Pancreas (tissue), 10 donors: ENCODE measurements around the gene RNF181. TPM values are rescaled to one million over a fixed set of nuclear protein-coding genes. Genes with fewer than 3 reads are reported as not detected.

Source experiments
- ATAC-seq, 4 donors: fragments of 200-7000 bp; cut with Tn5 transposase; one replicate each; pipeline versions ENCODE4 v1.8.0 to v1.9.1; 2020; ENCODE audit warnings: mild to moderate bottlenecking in 4 of 4, moderate library complexity in 4 of 4
- DNase-seq, 6 donors: peaks; one replicate each; pipeline ENCODE4 v3.0.0-alpha.2; 2020
- FAIRE-seq: peaks from 2 replicates; lab custom pipeline; 2012; peaks lifted over from hg19 to GRCh38; lab: Jason Lieb, UNC
- H3K27ac ChIP-seq, 4 donors: fragments of 200-600 bp; sonication (generic); 1 replicate in 3 of 4; 2 replicates in 1 of 4; pipeline versions ENCODE4 v1.5.0 to v1.8.0; 2020
- H3K27me3 ChIP-seq, 4 donors: fragments of 200-600 bp; one replicate each; pipeline ENCODE4 v1.8.0; 2021
- H3K36me3 ChIP-seq, 3 donors: fragments of 200-600 bp; sonication (generic) in 1 of 3; one replicate each; pipeline versions ENCODE4 v1.5.0 to v1.8.0; 2020 to 2021
- H3K4me1 ChIP-seq, 3 donors: fragments of 200-600 bp; one replicate each; pipeline ENCODE4 v1.8.0; 2021
- H3K4me3 ChIP-seq, 4 donors: fragments of 200-600 bp; sonication (generic) in 2 of 4; one replicate each; pipeline versions ENCODE4 v1.5.0 to v1.8.0; 2020 to 2021
- H3K9me3 ChIP-seq, 4 donors: fragments of 200-600 bp; one replicate each; pipeline ENCODE4 v1.8.0; 2021
- WGBS, 2 donors: extraction: QIAGEN DNeasy Blood & Tissue Kit; methylation state at CpG; one replicate each; pipeline ENCODE4 v1.1.7; 2013; 5-methylcytosine and 5-hydroxymethylcytosine counted together
- intact Hi-C, 3 donors: fragments of 100-400 bp; cut with DNase I; formaldehyde crosslinking; loops; one replicate each; pipeline versions ENCODE4 v1.11.1 to v1.14.2; 2022
- polyA plus RNA-seq, 2 donors: library from polyadenylated mRNA; stranded (reverse); fragments of 200-250 nt; gene quantifications; one replicate each; pipeline ENCODE4 v1.2.3, GENCODE V29; 2013
- total RNA-seq, 6 donors: library from RNA; stranded (reverse); fragmentation: NEBNext Ultra II Directional in 4 of 6; extraction: Animal tissue kit (Norgen Biotek cat#: 25700) in 4 of 6; gene quantifications; one replicate each; pipeline versions ENCODE4 v1.2.1 to v1.2.4, GENCODE V29; 2021 to 2023
- TF ChIP-seq, protein P1 (sequence below), 4 donors: fragments of 200-600 bp; sonication (generic) in 3 of 4; IDR thresholded peaks; one replicate each; pipeline versions ENCODE4 v1.5.0 to v1.8.0; 2021; ENCODE audit warnings: antibody characterized with exemption in 4 of 4
- donor health status: healthy with polysubstance abuse.
- donor health status: DM: no; HTN: no; CAD: no; lungs with moderate emphysema.
- donor health status: DM: no; HTN: no; CAD: no.
- donor health status: control.
- donor health status: control.
- donor health status: Bipolar disorder and iron deficiency.
- donor health status: DM: yes; HTN: yes; CAD: no.
- donor health status: DM: no; HTN: no; CAD: no.
- donor health status: DM: no; HTN: no; CAD: no.
- donor health status: DM: yes; HTN: yes; CAD: no.

RNF181 gene
- total and polyA plus RNA-seq, 8 donors, result 53.5 to 104 (median 65.5) TPM

DNA sequence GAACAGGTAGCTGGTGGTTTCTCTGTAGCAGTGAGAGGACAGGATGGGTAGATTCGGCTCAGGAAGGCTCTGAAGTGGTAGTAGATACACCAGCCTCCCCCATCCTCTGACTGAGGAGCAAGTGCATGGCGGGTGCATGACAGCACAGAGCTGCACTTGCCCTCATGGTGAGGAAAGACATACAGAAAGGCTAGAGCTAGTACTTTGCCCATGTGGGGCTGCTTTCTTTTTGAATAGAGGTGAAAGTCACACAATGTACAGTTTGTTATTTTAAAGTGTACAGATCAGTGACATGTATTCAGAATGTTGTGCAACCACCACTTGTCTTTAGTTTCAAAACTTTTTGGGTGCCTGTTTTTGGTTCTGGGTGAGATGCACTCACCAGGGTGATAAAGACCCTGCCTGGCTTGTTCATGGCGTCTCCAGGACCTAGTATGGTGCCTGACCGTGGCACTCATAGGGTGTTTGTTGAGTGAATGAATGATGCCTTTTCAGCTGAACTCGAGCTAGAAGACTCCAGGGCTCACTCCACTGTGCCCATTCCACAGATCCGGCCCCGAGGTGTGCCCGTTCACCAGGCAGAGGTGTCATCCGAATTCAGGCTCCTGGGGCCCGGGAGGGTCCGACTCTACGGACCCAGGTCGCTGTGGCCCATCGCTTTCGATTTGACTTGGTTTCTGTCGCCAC is 11.7 kb upstream of the RNF181 start:
- H3K4me3 ChIP-seq, result peak overlapping the region; percentile 7 to 52 (median 24)
- H3K4me1 ChIP-seq, result peaks cover 19 to 39% (median 28%) of the 10 kb centered on the region in 3 donors
- DNase-seq, result no peak
- 56 to 69% methylated on average over 16 of the region's 16 CpGs for WGBS, 2 donors
- no peaks in the 10 kb centered on the region for H3K9me3 ChIP-seq
- H3K27ac ChIP-seq, result peak overlapping the region in 2 of 4 donors; percentile 84 to 86
- no peak for ATAC-seq
- intact Hi-C loops, result no loop called here
- H3K27me3 ChIP-seq, result no peaks in the 10 kb centered on the region
- FAIRE-seq, result no peak
- H3K36me3 ChIP-seq, result peaks cover 0 to 4% (median 0%) of the 10 kb centered on the region in 3 donors
- TF ChIP-seq, protein P1, sequence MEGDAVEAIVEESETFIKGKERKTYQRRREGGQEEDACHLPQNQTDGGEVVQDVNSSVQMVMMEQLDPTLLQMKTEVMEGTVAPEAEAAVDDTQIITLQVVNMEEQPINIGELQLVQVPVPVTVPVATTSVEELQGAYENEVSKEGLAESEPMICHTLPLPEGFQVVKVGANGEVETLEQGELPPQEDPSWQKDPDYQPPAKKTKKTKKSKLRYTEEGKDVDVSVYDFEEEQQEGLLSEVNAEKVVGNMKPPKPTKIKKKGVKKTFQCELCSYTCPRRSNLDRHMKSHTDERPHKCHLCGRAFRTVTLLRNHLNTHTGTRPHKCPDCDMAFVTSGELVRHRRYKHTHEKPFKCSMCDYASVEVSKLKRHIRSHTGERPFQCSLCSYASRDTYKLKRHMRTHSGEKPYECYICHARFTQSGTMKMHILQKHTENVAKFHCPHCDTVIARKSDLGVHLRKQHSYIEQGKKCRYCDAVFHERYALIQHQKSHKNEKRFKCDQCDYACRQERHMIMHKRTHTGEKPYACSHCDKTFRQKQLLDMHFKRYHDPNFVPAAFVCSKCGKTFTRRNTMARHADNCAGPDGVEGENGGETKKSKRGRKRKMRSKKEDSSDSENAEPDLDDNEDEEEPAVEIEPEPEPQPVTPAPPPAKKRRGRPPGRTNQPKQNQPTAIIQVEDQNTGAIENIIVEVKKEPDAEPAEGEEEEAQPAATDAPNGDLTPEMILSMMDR (IDR thresholded peaks at IDR 0.05), result no peak

DNA sequence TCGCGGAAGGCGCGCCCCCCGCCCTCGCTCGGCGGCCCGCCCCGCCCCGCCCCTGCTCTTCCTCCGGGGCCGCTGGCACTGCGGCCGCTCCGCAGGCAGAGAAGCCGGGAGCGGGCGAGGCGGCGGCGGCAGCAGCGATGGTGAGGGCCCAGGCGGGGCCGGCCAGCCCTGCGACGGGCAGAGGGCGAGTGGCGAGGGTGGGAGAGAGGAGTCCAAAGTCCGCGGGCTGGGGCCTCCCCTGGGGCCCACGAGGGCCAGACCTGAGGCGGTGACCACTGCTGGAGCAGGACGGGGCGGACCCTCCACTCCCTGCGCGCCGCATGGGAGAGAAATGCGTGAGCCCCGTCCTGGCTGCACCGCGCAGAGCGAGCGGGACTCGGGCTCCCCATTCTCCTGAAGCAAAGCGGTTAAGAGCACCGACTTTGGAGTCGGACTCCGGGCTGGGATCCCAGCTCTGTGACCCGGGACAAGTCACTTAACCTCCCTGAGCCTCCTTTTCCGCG is 11.1 kb upstream of the RNF181 start, which contains the start of gene VAMP5:
Gene VAMP5, plus strand, starts transcription at position 78 of the 503 bp plus-strand sequence. Its CDS starts 60 bp downstream, at position 138.
- DNase-seq (peak in 4 of 6 donors; percentile 42 to 80 (median 60)), ATAC-seq (peak; percentile 17 to 53 (median 47)), FAIRE-seq (no peak)
- H3K4me1 ChIP-seq, result peaks cover 13 to 37% (median 26%) of the 10 kb centered on the region in 3 donors
- H3K36me3 ChIP-seq, result peaks cover 0 to 4% (median 0%) of the 10 kb centered on the region in 3 donors
- no peaks in the 10 kb centered on the region for H3K27me3 ChIP-seq
- H3K9me3 ChIP-seq, result no peaks in the 10 kb centered on the region
- TF ChIP-seq, protein P1 (IDR thresholded peaks at IDR 0.05), result no peak
- 28 to 30% methylated on average over 47 to 52 of the region's 52 CpGs for WGBS, 2 donors
- peak within 1 kb of the TSS; percentile 7 to 52 (median 24) for H3K4me3 ChIP-seq
- intact Hi-C loops, result no loop called here
- H3K27ac ChIP-seq, result peak within 1 kb of the TSS; percentile 70 to 86 (median 80)

DNA sequence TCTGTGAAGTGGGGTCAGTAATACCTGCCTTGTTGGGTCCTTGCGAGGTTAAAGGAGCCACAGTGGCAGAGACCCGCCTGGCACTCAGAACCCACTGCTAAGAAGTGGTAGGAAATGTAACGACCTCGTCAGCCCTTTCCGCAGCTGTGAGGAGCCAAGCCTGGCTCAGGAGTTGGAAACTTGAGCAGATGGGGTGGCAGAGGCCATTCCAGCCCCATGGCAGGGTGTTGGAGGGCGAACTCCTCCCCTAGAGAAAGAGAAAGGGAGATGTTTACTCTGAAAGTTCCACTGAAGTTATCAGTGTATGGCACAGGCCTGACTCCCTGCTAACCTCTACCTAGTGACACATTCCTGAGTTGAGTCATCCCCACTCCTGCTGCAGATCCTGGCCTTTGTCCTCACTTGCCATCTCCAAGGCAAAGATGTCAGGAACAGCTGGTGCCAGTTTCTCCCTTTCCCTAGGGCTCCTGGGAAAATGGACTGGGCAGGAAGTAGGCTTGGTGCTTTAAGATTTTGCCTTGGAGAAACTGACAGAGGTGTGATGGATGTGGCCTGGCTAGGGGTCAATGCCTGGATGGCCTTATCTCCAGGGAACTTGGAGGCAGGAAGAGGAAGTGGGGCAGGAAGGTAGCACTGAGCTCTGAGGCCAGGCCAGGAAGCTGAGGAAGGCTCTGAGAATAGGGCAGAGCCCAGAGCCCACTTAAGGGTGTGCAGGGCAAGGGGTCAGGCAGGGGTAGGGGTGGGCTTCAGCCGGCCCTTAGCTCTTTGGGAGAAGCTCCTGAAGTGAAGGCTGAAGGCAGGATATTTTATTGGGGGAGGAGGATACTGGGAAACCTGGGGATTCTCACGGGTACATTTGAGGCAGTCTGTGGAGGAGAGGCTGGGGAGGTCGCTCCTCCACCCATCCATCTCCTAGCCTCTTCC is 10.4 kb upstream of the RNF181 start:
- Histone ChIP-seq H3K4me1 (peaks cover 14 to 36% (median 26%) of the 10 kb centered on the region in 3 donors), H3K4me3 (peak overlapping the region in 3 of 4 donors; percentile 7 to 52 (median 25)), H3K27ac (peak overlapping the region; percentile 70 to 86 (median 80)), H3K9me3 (no peaks in the 10 kb centered on the region), H3K27me3 (no peaks in the 10 kb centered on the region), H3K36me3 (peaks cover 0 to 4% (median 0%) of the 10 kb centered on the region in 3 donors)
- TF ChIP-seq, protein P1 (IDR thresholded peaks at IDR 0.05), result no peak
- 34 to 43% methylated on average over 9 of the region's 9 CpGs for WGBS, 2 donors
- ATAC-seq (peak; percentile 83 to 89 (median 86)), FAIRE-seq (no peak), DNase-seq (peak in 4 of 6 donors; percentile 69 to 87 (median 79))
- intact Hi-C loops, result no loop called here

DNA sequence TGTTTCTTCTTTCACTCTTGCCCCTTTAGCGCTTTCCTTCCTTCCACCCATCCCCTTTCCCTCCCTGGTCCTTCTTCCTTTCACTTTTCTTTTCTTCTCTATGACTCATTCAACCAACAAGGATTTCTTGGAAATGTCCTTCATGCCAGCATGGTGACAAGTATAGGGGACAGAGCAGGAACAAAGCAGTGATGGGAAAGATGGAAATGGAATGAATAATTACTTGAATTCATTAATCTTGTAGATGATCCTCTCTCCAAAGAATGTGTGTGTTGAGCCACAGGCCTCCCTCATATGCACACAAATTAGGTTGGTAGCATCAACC is 9.8 kb upstream of the RNF181 start:
- intact Hi-C loops, result no loop called here
- 96 to 100% methylated on average over 1 of the region's 1 CpG for WGBS, 2 donors
- Histone ChIP-seq H3K9me3 (no peaks in the 10 kb centered on the region), H3K27ac (peak overlapping the region; percentile 70 to 86 (median 80)), H3K4me3 (no peak overlapping the region), H3K4me1 (peaks cover 14 to 41% (median 30%) of the 10 kb centered on the region in 3 donors), H3K27me3 (no peaks in the 10 kb centered on the region), H3K36me3 (peaks cover 0 to 4% (median 0%) of the 10 kb centered on the region in 3 donors)
- ATAC-seq (peak; percentile 12 to 66 (median 34)), FAIRE-seq (no peak), DNase-seq (no peak)
- TF ChIP-seq, protein P1 (IDR thresholded peaks at IDR 0.05), result no peak
